ENCODE results near the gene IL1RN. TPM values are rescaled to one million over a fixed set of nuclear protein-coding genes. Genes with fewer than 3 reads are reported as not detected.

The IL1RN gene
- polyA plus RNA-seq, 1 donor (not counting 4 experiments of a cell fraction or from before 2014, with no cell fraction given) = 128 TPM

- Histone ChIP-seq H3K79me2 (ENCODE audit: control insufficient read depth, insufficient read depth, low read length) (no peaks in the 10 kb centered on the region), H3K9ac (ENCODE audit: control insufficient read depth, extremely low read depth, insufficient read depth, low read length) (no peak overlapping the region), H4K20me1 (ENCODE audit: control insufficient read depth, extremely low read depth, insufficient read depth, low read length) (no peaks in the 10 kb centered on the region), H3K4me3 (ENCODE audit: control insufficient read depth in 2 of 3, extremely low read depth in 1 of 3, insufficient read depth in 2 of 3, low read depth in 1 of 3, low read length in 3 of 3) (no peak overlapping the region), H3K36me3 (ENCODE audit: control insufficient read depth in 2 of 2, extremely low read depth in 1 of 2, insufficient read depth in 2 of 2, low read length in 2 of 2) (no peaks in the 10 kb centered on the region), H3K9me3 (ENCODE audit: control insufficient read depth, low read depth, low read length) (no peaks in the 10 kb centered on the region), H2AFZ (ENCODE audit: control insufficient read depth, low read length) (no peak overlapping the region), H3K27ac (ENCODE audit: control insufficient read depth, insufficient read depth, low read length) (no peak overlapping the region), H3K4me2 (ENCODE audit: control insufficient read depth, extremely low read depth, insufficient read depth, low read depth, low read length) (no peak overlapping the region), H3K27me3 (ENCODE audit: control insufficient read depth, extremely low read depth, insufficient read depth, low read length) (no peaks in the 10 kb centered on the region), H3K9me1 (ENCODE audit: control insufficient read depth, extremely low read depth, insufficient read depth, low read length) (no peaks in the 10 kb centered on the region), H3K4me1 (ENCODE audit: control insufficient read depth, extremely low read depth, insufficient read depth, low read length) (peaks cover 11% of the 10 kb centered on the region)
- dilution Hi-C loops (cut with MboI; ENCODE audit: extremely low pct_ligation_motif_present, low sequenced_read_pairs) = no loop called here
- TF ChIP-seq CTCF (optimal IDR thresholded peaks at IDR 0.05 in 1 of 3, IDR thresholded peaks at IDR 0.05 in 1 of 3, conservative IDR thresholded peaks at IDR 0.05 in 1 of 3; ENCODE audit: extremely low read depth in 1 of 3, insufficient read depth in 2 of 3, low read length in 3 of 3) (no peak), EZH2 (IDR thresholded peaks at IDR 0.05; ENCODE audit: low read length) (no peak)
- no peak for FAIRE-seq
- no peak for DNase-seq (ENCODE audit: low read depth, low spot score)
Measured at GRCh38 chr2:113089916-113090315, 37.5 kb upstream of the IL1RN start.

DNA sequence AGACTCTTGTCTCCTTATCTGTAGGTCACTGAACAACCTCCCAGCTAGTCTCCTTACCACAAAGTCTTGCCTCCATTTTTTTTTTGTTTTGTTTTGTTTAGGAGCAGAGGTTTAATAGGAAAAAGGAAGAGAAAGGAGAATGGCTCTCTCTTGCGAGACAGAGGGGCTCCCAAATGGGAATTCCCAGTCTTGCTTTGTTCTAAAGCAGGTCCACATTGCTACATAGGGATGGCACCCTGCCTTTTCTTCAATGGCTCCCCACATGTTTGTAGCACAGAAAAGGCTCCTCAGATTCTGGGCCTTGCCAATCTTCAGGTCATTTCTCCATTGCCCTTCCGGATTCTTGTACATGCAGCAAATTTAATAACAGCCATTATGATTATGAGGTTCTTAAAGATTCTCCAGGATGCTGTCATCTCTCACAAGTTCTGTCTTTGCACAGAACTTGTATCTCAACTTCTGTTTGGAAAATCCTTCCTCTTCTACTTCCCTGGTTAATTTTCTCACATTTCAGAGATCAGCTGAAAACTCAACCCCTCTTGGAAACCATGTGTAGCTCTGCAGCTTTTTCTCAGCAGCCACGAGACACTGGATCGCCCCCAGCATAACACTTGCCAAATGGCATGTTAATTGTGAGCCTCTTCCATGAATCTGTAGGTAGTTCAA is 36.0 kb upstream of the IL1RN start:
- Histone ChIP-seq H3K9ac (ENCODE audit: control insufficient read depth, extremely low read depth, insufficient read depth, low read length) (no peak overlapping the region), H3K9me1 (ENCODE audit: control insufficient read depth, extremely low read depth, insufficient read depth, low read length) (no peaks in the 10 kb centered on the region), H3K4me3 (ENCODE audit: control insufficient read depth in 2 of 3, extremely low read depth in 1 of 3, insufficient read depth in 2 of 3, low read depth in 1 of 3, low read length in 3 of 3) (no peak overlapping the region), H3K79me2 (ENCODE audit: control insufficient read depth, insufficient read depth, low read length) (no peaks in the 10 kb centered on the region), H3K4me2 (ENCODE audit: control insufficient read depth, extremely low read depth, insufficient read depth, low read depth, low read length) (no peak overlapping the region), H3K4me1 (ENCODE audit: control insufficient read depth, extremely low read depth, insufficient read depth, low read length) (no peaks in the 10 kb centered on the region), H2AFZ (ENCODE audit: control insufficient read depth, low read length) (no peak overlapping the region), H3K27me3 (ENCODE audit: control insufficient read depth, extremely low read depth, insufficient read depth, low read length) (no peaks in the 10 kb centered on the region), H3K27ac (ENCODE audit: control insufficient read depth, insufficient read depth, low read length) (no peak overlapping the region), H3K9me3 (ENCODE audit: control insufficient read depth, low read depth, low read length) (no peaks in the 10 kb centered on the region), H3K36me3 (ENCODE audit: control insufficient read depth in 2 of 2, extremely low read depth in 1 of 2, insufficient read depth in 2 of 2, low read length in 2 of 2) (no peaks in the 10 kb centered on the region), H4K20me1 (ENCODE audit: control insufficient read depth, extremely low read depth, insufficient read depth, low read length) (no peaks in the 10 kb centered on the region)
- dilution Hi-C loops (cut with MboI; ENCODE audit: extremely low pct_ligation_motif_present, low sequenced_read_pairs) = no loop called here
- TF ChIP-seq CTCF (optimal IDR thresholded peaks at IDR 0.05 in 1 of 3, IDR thresholded peaks at IDR 0.05 in 1 of 3, conservative IDR thresholded peaks at IDR 0.05 in 1 of 3; ENCODE audit: extremely low read depth in 1 of 3, insufficient read depth in 2 of 3, low read length in 3 of 3) (no peak), EZH2 (IDR thresholded peaks at IDR 0.05; ENCODE audit: low read length) (no peak)
- no peak for FAIRE-seq
- DNase-seq (ENCODE audit: low read depth, low spot score) = no peak
